Gastrocnemius medialis (tissue), 4 donors: ENCODE data around the gene MAP1LC3A.

Experiments
- CTCF ChIP-seq, 5 experiments: fragments of 450-650 bp in 3 of 5; fragments of 200-600 bp in 2 of 5; sonication (generic) in 2 of 5; IDR thresholded peaks in 4 of 5; conservative IDR thresholded peaks in 1 of 5; 1 replicate in 4 of 5; 2 replicates in 1 of 5; pipeline ENCODE4 v1.5.1; 2016 to 2019; ENCODE audit warnings: antibody characterized with exemption in 5 of 5, mild to moderate bottlenecking in 3 of 5, moderate library complexity in 3 of 5
- POLR2A ChIP-seq, 2 donors: fragments of 450-650 bp; IDR thresholded peaks; one replicate each; pipeline ENCODE4 v1.6.1; 2017; ENCODE audit warnings: antibody characterized with exemption in 2 of 2, mild to moderate bottlenecking in 2 of 2, moderate library complexity in 2 of 2

DNA sequence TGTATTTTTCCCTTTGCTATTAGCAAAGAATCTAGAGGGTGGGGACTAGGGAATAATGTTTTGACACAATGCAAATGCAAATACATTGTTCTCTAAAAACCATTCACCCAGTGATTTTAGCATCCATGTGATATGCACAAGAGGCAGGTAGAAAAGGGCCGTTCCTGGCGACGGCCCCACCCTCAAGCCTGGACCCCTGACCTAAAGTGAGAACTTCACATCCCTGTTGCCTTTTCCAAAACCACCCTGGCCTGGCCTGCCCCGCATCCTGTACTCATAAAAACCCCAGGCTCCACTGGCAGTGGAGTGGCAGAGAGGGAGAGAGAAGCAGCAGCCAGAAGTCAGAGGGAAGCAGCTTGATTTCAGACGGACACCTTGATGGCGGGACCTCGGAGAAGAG is 48.5 kb downstream of the MAP1LC3A start:
- TF ChIP-seq CTCF (IDR thresholded peaks at IDR 0.05 in 4 of 5, conservative IDR thresholded peaks at IDR 0.05 in 1 of 5) (no peak), POLR2A (IDR thresholded peaks at IDR 0.05) (no peak)
